Stimulated activated CD4-positive, alpha-beta T cell treated with anti-CD3 and anti-CD28 coated beads, Interleukin-1b, Interleukin-23, amount 100 ng/mL, for 4 hours (primary cell): ENCODE data around the gene PI4KB.

ENCODE experiments used
- DNase-seq, 2 donors: peaks; one replicate each; pipeline ENCODE4 v3.0.0-alpha.2; 2020; ENCODE audit warnings: low read depth in 2 of 2

PI4KB gene

GRCh38 chr1:151311589-151312331 lies 15.5 kb downstream of the PI4KB start:
- peak; percentile 57 to 78 for DNase-seq

GRCh38 chr1:151311011-151311410 lies 16.2 kb downstream of the PI4KB start:
- no peak for DNase-seq

GRCh38 chr1:151309811-151310323 lies 17.3 kb downstream of the PI4KB start:
- no peak for DNase-seq

- no peak for DNase-seq
These were observed 32.3 kb downstream of the PI4KB start for GRCh38 chr1:151294742-151295462.

- DNase-seq, result no peak
These were observed 34.1 kb downstream of the PI4KB start for GRCh38 chr1:151293093-151293492.

- no peak for DNase-seq
These were observed 34.8 kb downstream of the PI4KB start for GRCh38 chr1:151292207-151293030.

GRCh38 chr1:151290709-151291303 lies 36.4 kb downstream of the PI4KB start:
- no peak for DNase-seq

- no peak for DNase-seq
These were observed 37.1 kb downstream of the PI4KB start for GRCh38 chr1:151289991-151290708.

GRCh38 chr1:151289080-151289935 lies 37.9 kb downstream of the PI4KB start:
- DNase-seq, result no peak

- no peak for DNase-seq
These were observed 38.7 kb downstream of the PI4KB start for GRCh38 chr1:151288502-151288901.

GRCh38 chr1:151287767-151288500 lies 39.3 kb downstream of the PI4KB start:
- DNase-seq, result no peak

- DNase-seq, result no peak
These were observed 39.9 kb downstream of the PI4KB start for GRCh38 chr1:151287341-151287699.

- no peak for DNase-seq
These were observed 40.4 kb downstream of the PI4KB start for GRCh38 chr1:151286619-151287340.

GRCh38 chr1:151284013-151284577 lies 43.1 kb downstream of the PI4KB start:
- no peak for DNase-seq

- no peak for DNase-seq
These were observed 44.1 kb downstream of the PI4KB start for GRCh38 chr1:151282883-151283725.

GRCh38 chr1:151281969-151282882 lies 45.0 kb downstream of the PI4KB start, which contains the start of gene ZNF687:
TSS of gene ZNF687 (plus strand) at chr1:151282299. CDS start at chr1:151286292, 3,993 bp downstream.
- DNase-seq, result peak; percentile 92 to 95
